Camera-type eye (tissue), 1 donor: ENCODE results near the gene BMP3. TPM values are rescaled to one million over a fixed set of nuclear protein-coding genes. Genes with fewer than 3 reads are reported as not detected.

ENCODE experiments used
- total RNA-seq: library from RNA; depleted of rRNA; stranded (reverse); fragments of >200 nt; gene quantifications from one replicate; pipeline ENCODE4 v1.2.3, GENCODE V29; 2014

Gene BMP3
- total RNA-seq = 21.3 TPM

GRCh38 chr4:81030061-81030980 lies at the start of gene BMP3:
TSS of gene BMP3 (plus strand) at chr4:81030708. CDS start at chr4:81031285, 577 bp downstream.

Other genes with a start within 250 kb of the BMP3 start
- gene PRKG2, start 184.5 kb downstream of the BMP3 start, total RNA-seq = 5.0 TPM